T-helper 17 cell (primary cell): ENCODE data around the gene TRO. TPM values are rescaled to one million over a fixed set of nuclear protein-coding genes. Genes with fewer than 3 reads are reported as not detected.

ENCODE experiments used
- ATAC-seq: fragments of 150-1000 bp; cut with Tn5 transposase; 2 replicates; pipeline ENCODE4 v1.10.0; 2021; ENCODE audit warnings: mild to moderate bottlenecking, moderate library complexity
- DNase-seq, 3 donors: peaks; one replicate each; pipeline versions ENCODE4 v3.0.0 to v3.0.0-alpha.2; 2020 to 2021
- H3K9me3 ChIP-seq: one replicate; pipeline ENCODE4 v1.7.0; 2013; ENCODE audit warnings: low read length, mild to moderate bottlenecking; ENCODE audit not compliant: control insufficient read depth, poor library complexity, severe bottlenecking
- H3K27ac Mint-ChIP-seq: one replicate; pipeline ENCODE4 v1.8.0; 2022; ENCODE audit warnings: mild to moderate bottlenecking, moderate library complexity, mixed read lengths
- H3K27me3 Mint-ChIP-seq: one replicate; pipeline ENCODE4 v1.8.0; 2022; ENCODE audit warnings: mixed read lengths
- H3K36me3 Mint-ChIP-seq: one replicate; pipeline ENCODE4 v1.8.0; 2022; ENCODE audit warnings: low read depth, mixed read lengths
- H3K4me1 Mint-ChIP-seq: one replicate; pipeline ENCODE4 v1.8.0; 2022; ENCODE audit warnings: mild to moderate bottlenecking, mixed read lengths
- H3K4me3 Mint-ChIP-seq: one replicate; pipeline ENCODE4 v1.8.0; 2022; ENCODE audit warnings: mild to moderate bottlenecking, moderate library complexity, mixed read lengths
- total RNA-seq, 4 donors: library from RNA in 2 of 4; stranded (reverse) in 2 of 4; gene quantifications; one replicate each; pipeline ENCODE4 v1.2.3 and lab custom pipeline; 2022 to 2026

The TRO gene
- 1 to 10 TPM in 1 of 2 donors, under 1 TPM in 1; 0.39 to 1.4 TPM for total RNA-seq
- 0.38 to 2.5 reads per million in 2 donors for total RNA-seq (lab: John Stamatoyannopoulos, UW)

DNA sequence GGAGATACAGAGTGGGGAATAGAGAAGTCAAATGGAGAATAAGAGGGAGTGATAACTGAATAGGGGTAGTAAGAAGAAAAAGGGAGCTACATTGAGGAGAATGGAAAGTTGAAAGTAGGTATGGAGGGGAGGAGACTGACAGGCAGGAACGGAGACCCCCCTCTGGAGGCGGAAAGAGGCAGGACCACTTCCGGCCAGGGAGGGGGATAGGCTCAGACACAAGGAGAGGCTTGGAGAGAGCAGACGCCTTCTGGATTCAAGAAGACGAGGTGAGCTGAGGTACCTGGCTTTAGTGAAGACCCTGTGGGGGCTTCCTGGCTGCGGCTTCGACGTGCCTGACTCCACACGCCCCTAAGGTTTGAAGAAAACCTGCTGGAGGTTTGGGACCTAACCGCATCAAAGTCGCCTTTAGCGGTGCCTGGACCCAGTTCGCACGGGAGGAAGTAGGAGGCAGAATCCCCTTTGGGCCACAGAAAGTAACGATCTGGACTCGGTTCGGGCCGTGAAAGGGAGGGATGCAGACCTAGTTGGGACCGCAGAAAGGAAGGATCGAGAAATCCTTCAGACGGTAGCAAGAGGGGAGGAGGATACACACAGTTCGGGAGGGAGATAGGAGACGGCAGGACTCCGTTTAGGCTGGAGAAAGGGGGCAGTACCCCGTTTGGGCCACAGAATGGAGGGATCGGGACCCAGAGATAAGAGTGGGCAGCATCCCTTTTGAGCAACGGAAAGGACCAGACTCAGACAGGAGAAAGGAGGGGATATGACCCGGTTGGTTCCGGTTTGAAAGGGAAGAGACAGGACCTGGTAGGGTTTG is at the start of gene TRO:
Gene TRO, plus strand, starts transcription at position 215 of the 817 bp plus-strand sequence. CDS start 1,423 bp downstream, outside the sequence.
- Mint-ChIP-seq H3K27ac (peak within 1 kb of the TSS; percentile 64), H3K27me3 (no peaks in the 10 kb centered on the region)
- ATAC-seq, result no peak

GRCh38 chrX:54885740-54886139 is 34.9 kb upstream of the TRO start:
- ATAC-seq (no peak), DNase-seq (no peak)
- Mint-ChIP-seq H3K4me1 (peaks cover 2% of the 10 kb centered on the region), H3K27me3 (peaks cover 21% of the 10 kb centered on the region), H3K4me3 (no peak overlapping the region), H3K36me3 (peaks cover 2% of the 10 kb centered on the region), H3K27ac (no peak overlapping the region)
- no peaks in the 10 kb centered on the region for H3K9me3 ChIP-seq

More for the DNA sequence above, at the start of gene TRO:
- no peaks in the 10 kb centered on the region for H3K9me3 ChIP-seq
- Mint-ChIP-seq H3K4me3 (peak within 1 kb of the TSS; percentile 94), H3K4me1 (peaks cover 16% of the 10 kb centered on the region), H3K36me3 (no peaks in the 10 kb centered on the region)
- DNase-seq, result no peak

GRCh38 chrX:54891573-54891972 is 29.1 kb upstream of the TRO start:
- no peak overlapping the region for H3K27ac Mint-ChIP-seq
- H3K9me3 ChIP-seq, result no peaks in the 10 kb centered on the region
- DNase-seq, result peak in 1 of 3 donors; percentile 17
- peaks cover 2% of the 10 kb centered on the region for H3K36me3 Mint-ChIP-seq
- no peak overlapping the region for H3K4me3 Mint-ChIP-seq
- ATAC-seq, result peak; percentile 59
- H3K4me1 Mint-ChIP-seq, result peaks cover 2% of the 10 kb centered on the region
- peaks cover 17% of the 10 kb centered on the region for H3K27me3 Mint-ChIP-seq

- ATAC-seq, result no peak
- no peaks in the 10 kb centered on the region for H3K9me3 ChIP-seq
- Mint-ChIP-seq H3K4me1 (no peaks in the 10 kb centered on the region), H3K27me3 (peaks cover 10% of the 10 kb centered on the region), H3K27ac (no peak overlapping the region), H3K36me3 (peaks cover 2% of the 10 kb centered on the region), H3K4me3 (no peak overlapping the region)
- no peak for DNase-seq
These were observed 26.5 kb upstream of the TRO start for GRCh38 chrX:54894159-54894558.

DNA sequence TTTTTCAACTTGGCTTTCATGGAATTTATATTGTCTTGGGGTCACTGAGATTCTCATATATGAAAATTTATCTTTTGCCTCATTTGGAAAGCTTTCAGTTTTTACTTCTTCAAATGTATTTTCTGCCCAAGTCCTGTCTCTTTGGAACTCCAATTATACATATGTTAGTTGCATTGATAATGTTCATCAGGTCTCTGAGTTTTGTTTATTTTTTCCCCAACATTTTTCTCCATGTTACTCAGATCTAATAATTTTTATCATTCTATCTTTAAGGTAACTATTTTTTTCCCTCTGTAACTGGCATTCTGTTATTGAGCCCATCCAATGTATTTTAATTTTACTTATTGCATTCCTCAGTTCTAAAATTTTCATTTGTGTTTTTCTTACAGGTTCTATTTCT is 10.7 kb upstream of the TRO start:
- Mint-ChIP-seq H3K27me3 (no peaks in the 10 kb centered on the region), H3K4me1 (no peaks in the 10 kb centered on the region), H3K4me3 (no peak overlapping the region), H3K36me3 (no peaks in the 10 kb centered on the region), H3K27ac (no peak overlapping the region)
- H3K9me3 ChIP-seq, result no peaks in the 10 kb centered on the region
- DNase-seq (no peak), ATAC-seq (no peak)

GRCh38 chrX:54921427-54922021 is 900 bp downstream of the TRO start:
- peak in 2 of 3 donors; percentile 10 to 17 for DNase-seq
- peak; percentile 63 for ATAC-seq
- Mint-ChIP-seq H3K27me3 (no peaks in the 10 kb centered on the region), H3K4me1 (peaks cover 16% of the 10 kb centered on the region), H3K4me3 (peak overlapping the region; percentile 94), H3K27ac (peak overlapping the region; percentile 64), H3K36me3 (no peaks in the 10 kb centered on the region)
- H3K9me3 ChIP-seq, result no peaks in the 10 kb centered on the region

DNA sequence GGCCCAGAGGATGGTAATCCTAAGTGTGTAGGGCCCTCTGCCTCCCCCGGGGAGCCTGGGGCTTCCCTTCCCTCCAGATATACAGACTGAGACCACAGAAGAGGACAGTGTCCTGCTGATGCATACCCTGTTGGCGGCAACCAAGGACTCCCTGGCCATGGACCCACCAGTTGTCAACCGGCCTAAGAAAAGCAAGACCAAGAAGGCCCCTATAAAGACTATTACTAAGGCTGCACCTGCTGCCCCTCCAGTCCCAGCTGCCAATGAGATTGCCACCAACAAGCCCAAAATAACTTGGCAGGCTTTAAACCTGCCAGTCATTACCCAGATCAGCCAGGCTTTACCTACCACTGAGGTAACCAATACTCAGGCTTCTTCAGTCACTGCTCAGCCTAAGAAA is 1.9 kb downstream of the TRO start:
- Mint-ChIP-seq H3K4me1 (peaks cover 16% of the 10 kb centered on the region), H3K27ac (no peak overlapping the region), H3K4me3 (peak overlapping the region; percentile 94), H3K27me3 (no peaks in the 10 kb centered on the region), H3K36me3 (no peaks in the 10 kb centered on the region)
- DNase-seq (no peak), ATAC-seq (no peak)
- H3K9me3 ChIP-seq, result no peaks in the 10 kb centered on the region

DNA sequence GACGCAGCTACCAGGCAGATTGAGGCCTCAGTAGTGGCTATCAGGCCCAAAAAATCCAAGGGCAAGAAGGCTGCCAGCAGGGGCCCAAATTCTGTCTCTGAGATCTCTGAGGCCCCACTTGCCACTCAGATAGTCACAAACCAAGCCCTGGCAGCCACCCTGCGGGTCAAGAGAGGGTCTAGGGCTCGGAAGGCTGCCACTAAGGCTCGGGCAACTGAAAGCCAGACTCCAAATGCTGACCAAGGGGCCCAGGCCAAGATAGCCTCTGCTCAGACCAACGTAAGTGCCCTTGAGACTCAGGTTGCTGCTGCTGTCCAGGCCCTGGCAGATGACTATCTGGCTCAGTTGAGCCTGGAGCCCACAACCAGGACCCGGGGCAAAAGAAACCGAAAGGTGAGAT is 2.8 kb downstream of the TRO start:
- no peak overlapping the region for H3K4me3 Mint-ChIP-seq
- no peaks in the 10 kb centered on the region for H3K27me3 Mint-ChIP-seq
- ATAC-seq, result no peak
- no peaks in the 10 kb centered on the region for H3K9me3 ChIP-seq
- no peaks in the 10 kb centered on the region for H3K36me3 Mint-ChIP-seq
- peaks cover 16% of the 10 kb centered on the region for H3K4me1 Mint-ChIP-seq
- DNase-seq, result no peak
- no peak overlapping the region for H3K27ac Mint-ChIP-seq

- Mint-ChIP-seq H3K27ac (no peak overlapping the region), H3K4me3 (no peak overlapping the region)
These were observed 6.4 kb downstream of the TRO start for GRCh38 chrX:54926978-54927377.

DNA sequence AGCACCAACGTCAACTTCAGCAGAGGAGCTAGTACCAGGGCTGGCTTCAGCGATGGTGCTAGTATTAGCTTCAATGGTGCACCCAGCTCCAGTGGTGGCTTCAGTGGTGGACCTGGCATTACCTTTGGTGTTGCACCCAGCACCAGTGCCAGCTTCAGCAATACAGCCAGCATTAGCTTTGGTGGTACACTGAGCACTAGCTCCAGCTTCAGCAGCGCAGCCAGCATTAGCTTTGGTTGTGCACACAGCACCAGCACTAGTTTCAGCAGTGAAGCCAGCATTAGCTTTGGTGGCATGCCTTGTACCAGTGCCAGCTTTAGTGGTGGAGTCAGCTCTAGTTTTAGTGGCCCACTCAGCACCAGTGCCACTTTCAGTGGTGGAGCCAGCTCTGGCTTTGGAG is 8.3 kb downstream of the TRO start:
- ATAC-seq (no peak), DNase-seq (no peak)
- H3K27ac Mint-ChIP-seq, result no peak overlapping the region
- no peaks in the 10 kb centered on the region for H3K27me3 Mint-ChIP-seq
- H3K4me3 Mint-ChIP-seq, result no peak overlapping the region
- no peaks in the 10 kb centered on the region for H3K4me1 Mint-ChIP-seq
- no peaks in the 10 kb centered on the region for H3K9me3 ChIP-seq
- H3K36me3 Mint-ChIP-seq, result no peaks in the 10 kb centered on the region

More at GRCh38 chrX:54926978-54927377, 6.4 kb downstream of the TRO start:
- H3K36me3 Mint-ChIP-seq, result no peaks in the 10 kb centered on the region
- ATAC-seq, result no peak
- no peaks in the 10 kb centered on the region for H3K9me3 ChIP-seq
- peaks cover 2% of the 10 kb centered on the region for H3K4me1 Mint-ChIP-seq
- no peaks in the 10 kb centered on the region for H3K27me3 Mint-ChIP-seq
- DNase-seq, result no peak

GRCh38 chrX:54930291-54931049 is 9.8 kb downstream of the TRO start:
- Mint-ChIP-seq H3K4me3 (no peak overlapping the region), H3K36me3 (no peaks in the 10 kb centered on the region), H3K27me3 (no peaks in the 10 kb centered on the region), H3K27ac (no peak overlapping the region), H3K4me1 (no peaks in the 10 kb centered on the region)
- no peak for ATAC-seq
- no peak for DNase-seq
- no peaks in the 10 kb centered on the region for H3K9me3 ChIP-seq

DNA sequence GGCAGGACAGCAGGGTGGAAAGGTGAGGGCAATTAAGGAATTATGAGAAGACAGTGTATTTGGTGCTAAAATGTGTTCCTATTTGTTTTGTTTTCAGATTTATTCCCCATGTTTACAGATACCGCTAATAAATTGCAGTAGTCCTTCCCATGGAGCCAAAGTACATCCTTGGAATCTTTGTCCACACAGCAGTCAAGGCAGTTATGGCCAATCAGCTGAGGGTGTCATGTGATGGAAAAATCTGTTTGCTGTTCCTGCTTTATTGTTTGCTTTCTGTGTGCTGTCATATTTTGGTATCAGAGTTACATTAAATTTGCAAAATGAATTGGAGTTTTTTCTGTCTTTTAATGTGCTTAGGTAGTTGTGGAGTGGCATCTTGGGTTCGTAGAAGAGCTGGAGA is 10.5 kb downstream of the TRO start:
- DNase-seq, result no peak
- Mint-ChIP-seq H3K36me3 (no peaks in the 10 kb centered on the region), H3K4me3 (no peak overlapping the region), H3K27ac (no peak overlapping the region), H3K27me3 (no peaks in the 10 kb centered on the region), H3K4me1 (no peaks in the 10 kb centered on the region)
- no peaks in the 10 kb centered on the region for H3K9me3 ChIP-seq
- ATAC-seq, result no peak

- no peaks in the 10 kb centered on the region for H3K4me1 Mint-ChIP-seq
- no peak for ATAC-seq
- H3K9me3 ChIP-seq, result no peaks in the 10 kb centered on the region
- H3K36me3 Mint-ChIP-seq, result no peaks in the 10 kb centered on the region
- no peak overlapping the region for H3K27ac Mint-ChIP-seq
- DNase-seq, result no peak
- H3K4me3 Mint-ChIP-seq, result no peak overlapping the region
- H3K27me3 Mint-ChIP-seq, result no peaks in the 10 kb centered on the region
These were observed 12.7 kb downstream of the TRO start for GRCh38 chrX:54933150-54933826.
